Measurements from ENCODE around the gene ULK2. TPM values are rescaled to one million over a fixed set of nuclear protein-coding genes. Genes with fewer than 3 reads are reported as not detected.

Gene ULK2
- 33.0 and 33.8 TPM in 2 replicates for total RNA-seq

GRCh38 chr17:19867329-19868078 is at the start of gene ULK2:
TSS of gene ULK2 (minus strand) at chr17:19867936. CDS start at chr17:19867417, 519 bp downstream.

GRCh38 chr17:19747829-19748806 is 119.6 kb downstream of the ULK2 start, which contains the start of gene ALDH3A1:
TSS of gene ALDH3A1 (minus strand) at chr17:19748298. CDS start at chr17:19745129, 3,169 bp downstream.

Other genes starting within 250 kb of the ULK2 start
- gene ALDH3A2, start 219.2 kb downstream of the ULK2 start, total RNA-seq, result 75.5 and 233 TPM in 2 replicates
- gene SLC47A2, start 151.4 kb downstream of the ULK2 start, total RNA-seq, result 0.34 and 1.2 TPM in 2 replicates
- 6.2 and 18.3 TPM in 2 replicates for gene ALDH3A1, start 119.6 kb downstream of the ULK2 start, total RNA-seq
- gene AKAP10, start 109.9 kb upstream of the ULK2 start, total RNA-seq, result 21.2 and 35.2 TPM in 2 replicates
- gene SPECC1, start 141.4 kb upstream of the ULK2 start, total RNA-seq, result 41.0 and 87.9 TPM in 2 replicates